ENCODE measurements around the gene SLC66A2.
"Not testable (repeated sequence)": the region's sequence is repeated elsewhere in the genome, so short reads cannot be mapped to it uniquely, and the experiment has no call there.

SLC66A2 gene

GRCh38 chr18:79970419-79971133 lies 19.1 kb upstream of the SLC66A2 start:
- DNase-seq = no peak

- DNase-seq = no peak
These were observed 13.9 kb upstream of the SLC66A2 start for GRCh38 chr18:79965119-79965902.

GRCh38 chr18:79964330-79965118 lies 13.1 kb upstream of the SLC66A2 start, which contains the start of gene HSBP1L1:
TSS of gene HSBP1L1 (plus strand) at chr18:79964643. CDS start at chr18:79964736, 93 bp downstream.
- peak; percentile 65 for DNase-seq

GRCh38 chr18:79963658-79964329 lies 12.3 kb upstream of the SLC66A2 start:
- no peak for DNase-seq

GRCh38 chr18:79962835-79963657 lies 11.6 kb upstream of the SLC66A2 start:
- DNase-seq = no peak

- no peak for DNase-seq
These were observed 10.9 kb upstream of the SLC66A2 start for GRCh38 chr18:79962311-79962710.

GRCh38 chr18:79961527-79962291 lies 10.3 kb upstream of the SLC66A2 start:
- no peak for DNase-seq

- DNase-seq = no peak
These were observed 9.6 kb upstream of the SLC66A2 start for GRCh38 chr18:79960921-79961526.

GRCh38 chr18:79960161-79960801 lies 8.8 kb upstream of the SLC66A2 start:
- DNase-seq = not testable (repeated sequence)

GRCh38 chr18:79958981-79959380 lies 7.5 kb upstream of the SLC66A2 start:
- no peak for DNase-seq

- no peak for DNase-seq
These were observed 4.8 kb upstream of the SLC66A2 start for GRCh38 chr18:79956276-79956675.

- DNase-seq = no peak
These were observed 4.0 kb upstream of the SLC66A2 start for GRCh38 chr18:79955302-79956075.

GRCh38 chr18:79954791-79955190 lies 3.3 kb upstream of the SLC66A2 start:
- DNase-seq = no peak

GRCh38 chr18:79953971-79954651 lies 2.7 kb upstream of the SLC66A2 start:
- DNase-seq = peak; percentile 52

- no peak for DNase-seq
These were observed 1.6 kb upstream of the SLC66A2 start for GRCh38 chr18:79952996-79953559.

- DNase-seq = no peak
These were observed 1.1 kb upstream of the SLC66A2 start for GRCh38 chr18:79952456-79952995.

GRCh38 chr18:79950515-79951341 lies 725 bp downstream of the SLC66A2 start:
- DNase-seq = no peak

Measured in NCI-H1048 (cell line).